Glutamatergic neuron (in vitro differentiated cells): ENCODE measurements around the gene ZW10. TPM values are rescaled to one million over a fixed set of nuclear protein-coding genes. Genes with fewer than 3 reads are reported as not detected.

Experiments
- DNase-seq: peaks from one replicate; pipeline ENCODE4 v3.0.0; 2022
- H3K27ac Mint-ChIP-seq: one replicate; pipeline ENCODE4 v1.8.0; 2020; ENCODE audit warnings: mild to moderate bottlenecking, mixed read lengths, inconsistent platforms; ENCODE audit not compliant: unreplicated experiment
- H3K27me3 Mint-ChIP-seq: one replicate; pipeline ENCODE4 v1.8.0; 2020; ENCODE audit warnings: mild to moderate bottlenecking, moderate library complexity, mixed read lengths, inconsistent platforms; ENCODE audit not compliant: unreplicated experiment
- H3K36me3 Mint-ChIP-seq: one replicate; pipeline ENCODE4 v1.8.0; 2020; ENCODE audit warnings: mild to moderate bottlenecking, mixed read lengths, inconsistent platforms; ENCODE audit not compliant: unreplicated experiment
- H3K4me1 Mint-ChIP-seq: one replicate; pipeline ENCODE4 v1.8.0; 2020; ENCODE audit warnings: mild to moderate bottlenecking, low read depth, mixed read lengths, inconsistent platforms; ENCODE audit not compliant: unreplicated experiment
- H3K4me3 Mint-ChIP-seq: one replicate; pipeline ENCODE4 v1.8.0; 2020; ENCODE audit warnings: mild to moderate bottlenecking, mixed read lengths, inconsistent platforms; ENCODE audit not compliant: unreplicated experiment
- H3K9me3 Mint-ChIP-seq: one replicate; pipeline ENCODE4 v1.8.0; 2020; ENCODE audit warnings: mild to moderate bottlenecking, moderate library complexity, mixed read lengths, inconsistent platforms; ENCODE audit not compliant: unreplicated experiment
- total RNA-seq: library from RNA; stranded (reverse); fragmentation: NEBNext Ultra II Directional; extraction: Animal tissue kit (Norgen Biotek cat#: 25700); gene quantifications from one replicate; pipeline ENCODE4 v1.2.1, GENCODE V29; 2021; ENCODE audit not compliant: unreplicated experiment
- TF ChIP-seq, protein P1 (sequence below): fragments of 200-600 bp; sonication (generic); IDR thresholded peaks from one replicate; pipeline ENCODE4 v1.5.0; 2021; ENCODE audit not compliant: partially characterized antibody, unreplicated experiment

ZW10 gene
- total RNA-seq, 1 donor from 2014 or later: 10.5 TPM

DNA sequence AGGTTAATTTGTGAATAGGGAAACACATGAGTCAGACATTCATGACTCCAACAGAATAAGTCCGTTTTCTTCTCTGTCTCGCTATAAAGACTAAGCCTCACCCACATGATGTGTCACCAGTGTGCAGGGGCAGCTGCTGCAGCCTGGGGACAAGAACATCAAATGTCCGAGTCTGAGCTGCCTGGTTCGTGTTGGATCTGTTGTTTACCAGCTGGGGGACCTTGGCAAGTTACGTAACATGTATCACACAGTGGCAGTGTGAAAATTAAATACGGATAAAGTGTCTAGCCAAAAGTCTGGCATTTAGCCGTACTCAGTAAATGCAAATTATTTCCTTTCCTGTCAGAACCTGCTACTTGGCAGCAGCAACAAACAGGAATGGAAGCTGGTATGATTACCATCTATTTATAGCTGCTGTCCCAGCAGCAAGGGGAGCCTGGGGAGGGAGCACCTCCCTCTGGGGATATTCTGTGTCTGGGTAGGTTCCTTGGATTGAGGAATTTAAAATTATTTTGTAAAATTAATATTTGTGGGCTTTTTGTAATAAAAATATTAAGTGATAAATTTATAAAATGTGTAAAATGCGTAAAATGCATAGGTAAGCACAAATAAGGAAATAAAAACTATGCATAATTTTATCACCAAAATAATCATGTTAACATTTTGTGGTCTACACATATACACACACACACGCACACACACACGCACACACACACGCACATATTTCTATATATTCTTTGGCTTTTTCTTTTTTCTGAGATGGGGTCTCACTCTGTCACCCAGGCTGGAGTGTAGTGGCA, 4.8 kb upstream of the ZW10 start:
- H3K9me3 Mint-ChIP-seq: no peaks in the 10 kb centered on the region
- H3K27me3 Mint-ChIP-seq: no peaks in the 10 kb centered on the region
- peak overlapping the region; percentile 38 for H3K4me3 Mint-ChIP-seq
- H3K36me3 Mint-ChIP-seq: no peaks in the 10 kb centered on the region
- TF ChIP-seq, protein P1, sequence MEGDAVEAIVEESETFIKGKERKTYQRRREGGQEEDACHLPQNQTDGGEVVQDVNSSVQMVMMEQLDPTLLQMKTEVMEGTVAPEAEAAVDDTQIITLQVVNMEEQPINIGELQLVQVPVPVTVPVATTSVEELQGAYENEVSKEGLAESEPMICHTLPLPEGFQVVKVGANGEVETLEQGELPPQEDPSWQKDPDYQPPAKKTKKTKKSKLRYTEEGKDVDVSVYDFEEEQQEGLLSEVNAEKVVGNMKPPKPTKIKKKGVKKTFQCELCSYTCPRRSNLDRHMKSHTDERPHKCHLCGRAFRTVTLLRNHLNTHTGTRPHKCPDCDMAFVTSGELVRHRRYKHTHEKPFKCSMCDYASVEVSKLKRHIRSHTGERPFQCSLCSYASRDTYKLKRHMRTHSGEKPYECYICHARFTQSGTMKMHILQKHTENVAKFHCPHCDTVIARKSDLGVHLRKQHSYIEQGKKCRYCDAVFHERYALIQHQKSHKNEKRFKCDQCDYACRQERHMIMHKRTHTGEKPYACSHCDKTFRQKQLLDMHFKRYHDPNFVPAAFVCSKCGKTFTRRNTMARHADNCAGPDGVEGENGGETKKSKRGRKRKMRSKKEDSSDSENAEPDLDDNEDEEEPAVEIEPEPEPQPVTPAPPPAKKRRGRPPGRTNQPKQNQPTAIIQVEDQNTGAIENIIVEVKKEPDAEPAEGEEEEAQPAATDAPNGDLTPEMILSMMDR: no peak
- peaks cover 6% of the 10 kb centered on the region for H3K4me1 Mint-ChIP-seq
- no peak for DNase-seq
- peak overlapping the region; percentile 43 for H3K27ac Mint-ChIP-seq

DNA sequence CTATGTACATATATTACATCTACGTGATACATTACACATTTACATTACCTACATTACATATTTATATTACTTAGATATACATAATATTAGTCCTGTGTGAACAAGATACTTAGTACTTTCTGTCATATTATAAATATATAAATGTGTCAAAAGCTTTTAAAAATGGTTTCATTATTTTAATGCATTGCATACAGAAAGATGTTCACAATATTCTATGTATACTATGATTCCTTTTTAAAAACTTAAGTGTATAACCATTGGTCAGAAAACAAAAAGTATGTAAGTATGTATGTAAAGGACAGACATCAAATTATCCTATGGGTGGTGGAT, 647 bp upstream of the ZW10 start:
- TF ChIP-seq, protein P1: peak; percentile 51
- peak overlapping the region; percentile 53 for H3K27ac Mint-ChIP-seq
- no peaks in the 10 kb centered on the region for H3K36me3 Mint-ChIP-seq
- H3K4me3 Mint-ChIP-seq: peak overlapping the region; percentile 98
- no peaks in the 10 kb centered on the region for H3K9me3 Mint-ChIP-seq
- no peak for DNase-seq
- peaks cover 6% of the 10 kb centered on the region for H3K4me1 Mint-ChIP-seq
- H3K27me3 Mint-ChIP-seq: peaks cover 2% of the 10 kb centered on the region

GRCh38 chr11:113773092-113773415, 438 bp downstream of the ZW10 start:
- H3K27ac Mint-ChIP-seq: peak overlapping the region; percentile 74
- H3K4me3 Mint-ChIP-seq: peak overlapping the region; percentile 98
- H3K9me3 Mint-ChIP-seq: no peaks in the 10 kb centered on the region

DNA sequence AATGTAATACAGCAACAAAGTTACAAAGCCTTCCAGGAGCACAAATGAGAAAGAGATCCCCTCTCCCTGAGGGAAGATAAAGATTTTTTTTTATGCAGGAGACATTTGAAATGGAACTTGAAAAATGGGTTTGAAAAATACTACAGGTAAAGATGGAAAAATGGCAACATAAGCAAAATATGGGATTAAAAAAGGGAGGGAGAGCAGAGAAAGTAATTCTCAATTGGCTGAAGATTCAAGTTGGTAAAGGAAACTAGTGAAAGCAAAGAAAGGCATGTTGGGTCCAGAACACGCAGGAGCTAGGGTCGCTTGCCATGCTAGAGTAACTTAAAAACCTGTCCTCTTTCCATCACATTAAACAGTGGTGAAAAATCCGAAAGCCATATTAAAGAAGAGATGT, 1.5 kb downstream of the ZW10 start:
- H3K27ac Mint-ChIP-seq: no peak overlapping the region

More at GRCh38 chr11:113773092-113773415, 438 bp downstream of the ZW10 start:
- TF ChIP-seq, protein P1: no peak
- Mint-ChIP-seq H3K4me1 (peaks cover 5% of the 10 kb centered on the region), H3K36me3 (no peaks in the 10 kb centered on the region), H3K27me3 (peaks cover 2% of the 10 kb centered on the region)
- DNase-seq: peak; percentile 20

More for the DNA sequence above, 1.5 kb downstream of the ZW10 start:
- Mint-ChIP-seq H3K27me3 (peaks cover 2% of the 10 kb centered on the region), H3K4me3 (peak overlapping the region; percentile 83), H3K4me1 (no peaks in the 10 kb centered on the region), H3K36me3 (no peaks in the 10 kb centered on the region), H3K9me3 (no peaks in the 10 kb centered on the region)
- TF ChIP-seq, protein P1: no peak
- DNase-seq: no peak
